Astrocyte of the cerebellum (primary cell): ENCODE results near the gene CWC22.
"Not testable (repeated sequence)": the region's sequence is repeated elsewhere in the genome, so short reads cannot be mapped to it uniquely, and the experiment has no call there.

Source experiments
- DNase-seq: peaks from one replicate; pipeline ENCODE4 v3.0.0-alpha.2; 2011; ENCODE audit warnings: low read depth
- H3K4me3 ChIP-seq: 2 replicates; pipeline ENCODE4 v1.5.1; 2011; ENCODE audit warnings: mild to moderate bottlenecking, low read depth, low read length, moderate library complexity
- CTCF ChIP-seq: IDR thresholded peaks from 2 replicates; pipeline ENCODE4 v1.5.1; 2012; ENCODE audit warnings: low read length, low read depth, moderate library complexity, mild to moderate bottlenecking; ENCODE audit errors: missing control alignments
- in situ Hi-C: cut with HindIII; loops from 2 replicates; pipeline ENCODE4 v1.10.0; 2017; ENCODE audit warnings: low sequenced_read_pairs

Gene CWC22

DNA sequence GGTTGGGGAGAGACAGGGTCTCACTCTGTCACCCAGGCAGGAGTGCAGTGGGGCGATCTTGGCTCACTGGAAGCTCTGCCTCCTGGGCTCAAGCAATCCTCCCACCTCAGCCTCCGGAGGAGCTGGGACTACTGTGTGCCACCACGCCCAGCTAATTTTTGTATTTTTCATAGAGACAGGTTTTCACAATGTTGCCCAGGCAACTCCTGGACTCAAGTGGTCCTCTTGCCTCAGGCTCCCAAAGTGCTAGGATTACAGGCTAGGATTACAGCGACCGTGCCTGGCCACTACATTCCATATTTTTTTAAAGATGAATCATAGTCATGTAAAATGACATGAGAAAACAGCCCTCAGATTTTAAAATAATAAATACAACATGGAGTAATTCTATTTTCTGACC, 32.3 kb downstream of the CWC22 start:
- H3K4me3 ChIP-seq = no peak overlapping the region
- no peak for TF ChIP-seq CTCF
- in situ Hi-C loops = no loop called here
- DNase-seq = no peak

GRCh38 chr2:179966778-179967394, 40.2 kb downstream of the CWC22 start:
- DNase-seq = no peak
- in situ Hi-C loops = no loop called here
- no peak overlapping the region for H3K4me3 ChIP-seq
- TF ChIP-seq CTCF = no peak

- DNase-seq = no peak
- no peak overlapping the region for H3K4me3 ChIP-seq
- in situ Hi-C loops = no loop called here
- no peak for TF ChIP-seq CTCF
Measured at GRCh38 chr2:179965291-179966258, 41.5 kb downstream of the CWC22 start.

DNA sequence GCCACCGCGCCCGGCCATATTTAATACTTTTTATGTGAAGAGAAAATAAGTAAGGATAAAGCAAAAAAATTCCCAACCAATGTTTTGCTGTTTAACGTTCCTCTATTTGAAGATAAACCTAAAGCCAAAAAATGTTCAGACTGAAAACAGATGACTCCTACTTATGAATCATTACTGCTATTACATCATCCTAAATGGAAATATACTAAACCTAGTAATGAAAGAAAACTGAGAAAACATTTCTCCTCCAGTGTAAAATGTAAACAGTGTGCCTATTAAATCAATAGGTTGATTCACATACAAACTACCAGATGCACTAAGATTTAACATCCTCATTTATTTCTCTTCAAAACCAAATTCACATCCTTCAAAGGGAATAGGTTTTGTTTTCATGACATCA, 43.5 kb downstream of the CWC22 start:
- H3K4me3 ChIP-seq = no peak overlapping the region
- in situ Hi-C loops = no loop called here
- DNase-seq = no peak
- TF ChIP-seq CTCF = no peak

DNA sequence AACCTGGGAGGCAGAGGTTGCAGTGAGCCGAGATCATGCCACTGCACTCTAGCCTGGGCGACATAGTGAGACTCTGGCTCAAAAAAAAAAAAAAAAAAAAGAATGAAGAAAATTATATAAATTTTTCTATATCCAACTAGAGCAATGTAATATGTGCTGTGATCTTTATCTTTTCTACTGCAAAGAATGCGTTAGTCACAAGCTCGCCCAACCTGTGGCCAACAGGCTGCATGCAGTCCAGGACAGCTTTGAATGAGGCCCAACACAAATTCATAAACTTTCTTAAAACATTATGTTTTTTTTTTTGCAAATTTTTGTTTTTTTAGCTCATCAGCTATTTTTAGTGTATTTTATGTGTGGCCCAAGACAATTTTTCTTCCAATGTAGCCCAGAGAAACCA, 48.8 kb downstream of the CWC22 start:
- in situ Hi-C loops, H3K4me3 ChIP-seq, DNase-seq: not testable (repeated sequence)

- H3K4me3 ChIP-seq = no peak overlapping the region
- DNase-seq = no peak
- no peak for TF ChIP-seq CTCF
- in situ Hi-C loops = no loop called here
Measured at GRCh38 chr2:179954026-179954425, 53.1 kb downstream of the CWC22 start.

DNA sequence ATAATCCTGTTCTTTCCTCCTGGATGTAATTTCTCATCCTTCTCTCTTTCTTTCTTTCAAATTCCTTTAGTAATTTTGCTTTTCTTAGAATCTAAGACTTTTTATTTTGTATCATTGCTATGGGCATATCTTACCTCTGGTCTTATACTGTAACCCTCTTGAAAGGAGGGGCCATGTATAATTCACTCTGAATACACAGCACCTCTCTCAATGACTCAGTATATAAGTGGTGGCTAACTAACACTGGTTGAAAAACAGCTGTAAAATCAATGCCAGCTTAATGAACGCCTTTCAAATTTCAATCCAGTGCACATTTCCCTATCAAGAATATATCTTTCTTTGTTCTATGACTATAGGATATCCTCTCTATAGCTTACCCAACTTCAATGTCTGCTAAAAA, 53.7 kb downstream of the CWC22 start:
- in situ Hi-C loops = no loop called here
- DNase-seq = no peak
- no peak for TF ChIP-seq CTCF
- H3K4me3 ChIP-seq = no peak overlapping the region
